Vagina (tissue), 2 donors: ENCODE data around the gene CAND1. TPM values are rescaled to one million over a fixed set of nuclear protein-coding genes. Genes with fewer than 3 reads are reported as not detected.

Experiments
- DNase-seq, 2 donors: peaks; one replicate each; pipeline ENCODE4 v3.0.0-alpha.2; 2017; ENCODE audit errors: extremely low spot score in 2 of 2
- H3K27ac ChIP-seq: fragments of 200-600 bp; sonication (generic); one replicate; pipeline ENCODE4 v1.5.1; 2019
- H3K27me3 ChIP-seq: fragments of 200-600 bp; sonication (generic); one replicate; pipeline ENCODE4 v1.5.1; 2019
- H3K36me3 ChIP-seq, 2 donors: fragments of 200-600 bp; sonication (generic); one replicate each; pipeline ENCODE4 v1.5.1; 2017 to 2019
- H3K4me1 ChIP-seq: fragments of 200-600 bp; sonication (generic); one replicate; pipeline ENCODE4 v1.5.1; 2019
- H3K4me3 ChIP-seq, 2 donors: fragments of 200-600 bp; sonication (generic); 1 replicate in 1 of 2; 2 replicates in 1 of 2; pipeline ENCODE4 v1.5.1; 2016 to 2019
- H3K9me3 ChIP-seq: fragments of 200-600 bp; sonication (generic); one replicate; pipeline ENCODE4 v1.5.1; 2019
- POLR2A ChIP-seq, 2 donors: fragments of 450-650 bp; IDR thresholded peaks; one replicate each; pipeline ENCODE4 v1.6.1; 2017; ENCODE audit warnings: antibody characterized with exemption in 2 of 2, mild to moderate bottlenecking in 2 of 2, moderate library complexity in 2 of 2
- POLR2AphosphoS5 ChIP-seq, 2 donors: sonication (generic); formaldehyde crosslinking; IDR thresholded peaks; one replicate each; pipeline ENCODE4 v1.9.0; 2017; ENCODE audit warnings: antibody characterized with exemption in 2 of 2, mild to moderate bottlenecking in 2 of 2, low read depth in 1 of 2; ENCODE audit not compliant: insufficient read depth in 1 of 2
- intact Hi-C: fragments of 100-400 bp; cut with DNase I; formaldehyde crosslinking; loops from one replicate; pipeline ENCODE4 v1.15.1; 2023
- total RNA-seq: library from RNA; depleted of rRNA; stranded (reverse); fragments of >200 nt; gene quantifications from one replicate; pipeline ENCODE4 v1.2.3, GENCODE V29; 2016
- TF ChIP-seq, protein P1 (sequence below), 3 experiments: fragments of 450-650 bp in 2 of 3; fragments of 200-600 bp in 1 of 3; sonication (generic) in 1 of 3; IDR thresholded peaks; one replicate each; pipeline ENCODE4 v1.5.1; 2017 to 2019; ENCODE audit warnings: antibody characterized with exemption in 3 of 3, mild to moderate bottlenecking in 2 of 3, moderate library complexity in 2 of 3

CAND1 gene
- total RNA-seq, 1 donor from 2014 or later = 68.0 TPM

- Histone ChIP-seq H3K4me1 (no peaks in the 10 kb centered on the region), H3K4me3 (no peak overlapping the region), H3K36me3 (no peaks in the 10 kb centered on the region), H3K9me3 (no peaks in the 10 kb centered on the region), H3K27me3 (no peaks in the 10 kb centered on the region), H3K27ac (no peak overlapping the region)
- DNase-seq = no peak
- intact Hi-C loops = no loop called here
- TF ChIP-seq POLR2AphosphoS5 (IDR thresholded peaks at IDR 0.05; ENCODE audit: insufficient read depth in 1 of 2, low read depth in 1 of 2) (no peak), POLR2A (IDR thresholded peaks at IDR 0.05) (no peak)
- TF ChIP-seq, protein P1, sequence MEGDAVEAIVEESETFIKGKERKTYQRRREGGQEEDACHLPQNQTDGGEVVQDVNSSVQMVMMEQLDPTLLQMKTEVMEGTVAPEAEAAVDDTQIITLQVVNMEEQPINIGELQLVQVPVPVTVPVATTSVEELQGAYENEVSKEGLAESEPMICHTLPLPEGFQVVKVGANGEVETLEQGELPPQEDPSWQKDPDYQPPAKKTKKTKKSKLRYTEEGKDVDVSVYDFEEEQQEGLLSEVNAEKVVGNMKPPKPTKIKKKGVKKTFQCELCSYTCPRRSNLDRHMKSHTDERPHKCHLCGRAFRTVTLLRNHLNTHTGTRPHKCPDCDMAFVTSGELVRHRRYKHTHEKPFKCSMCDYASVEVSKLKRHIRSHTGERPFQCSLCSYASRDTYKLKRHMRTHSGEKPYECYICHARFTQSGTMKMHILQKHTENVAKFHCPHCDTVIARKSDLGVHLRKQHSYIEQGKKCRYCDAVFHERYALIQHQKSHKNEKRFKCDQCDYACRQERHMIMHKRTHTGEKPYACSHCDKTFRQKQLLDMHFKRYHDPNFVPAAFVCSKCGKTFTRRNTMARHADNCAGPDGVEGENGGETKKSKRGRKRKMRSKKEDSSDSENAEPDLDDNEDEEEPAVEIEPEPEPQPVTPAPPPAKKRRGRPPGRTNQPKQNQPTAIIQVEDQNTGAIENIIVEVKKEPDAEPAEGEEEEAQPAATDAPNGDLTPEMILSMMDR (IDR thresholded peaks at IDR 0.05) = no peak
These were observed 53.8 kb downstream of the CAND1 start for GRCh38 chr12:67323007-67323406.

DNA sequence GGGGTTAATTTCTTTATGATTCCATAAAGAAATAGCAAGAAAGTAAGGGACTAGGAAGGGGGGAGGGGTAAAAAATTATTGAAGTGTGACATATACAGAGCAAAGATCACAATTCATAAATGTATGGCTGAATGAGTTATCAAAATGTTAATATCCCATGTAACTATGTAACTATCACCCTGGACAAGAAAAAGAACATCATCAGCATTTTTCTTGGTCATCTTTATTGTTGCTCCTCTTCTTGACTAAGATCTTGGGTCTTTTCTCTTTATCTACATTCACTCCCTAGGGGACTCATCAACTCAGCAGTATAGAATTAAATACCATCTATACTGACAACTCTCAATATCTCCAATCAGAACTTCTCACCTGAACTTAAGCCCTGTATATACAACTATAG is 57.5 kb downstream of the CAND1 start:
- DNase-seq = no peak
- Histone ChIP-seq H3K9me3 (no peaks in the 10 kb centered on the region), H3K27ac (no peak overlapping the region), H3K27me3 (no peaks in the 10 kb centered on the region), H3K4me1 (no peaks in the 10 kb centered on the region), H3K36me3 (no peaks in the 10 kb centered on the region), H3K4me3 (no peak overlapping the region)
- TF ChIP-seq POLR2A (IDR thresholded peaks at IDR 0.05) (no peak), POLR2AphosphoS5 (IDR thresholded peaks at IDR 0.05; ENCODE audit: insufficient read depth in 1 of 2, low read depth in 1 of 2) (no peak)
- TF ChIP-seq, protein P1 (IDR thresholded peaks at IDR 0.05) = no peak
- intact Hi-C loops = no loop called here

GRCh38 chr12:67327466-67327865 is 58.3 kb downstream of the CAND1 start:
- intact Hi-C loops = no loop called here
- no peaks in the 10 kb centered on the region for H3K9me3 ChIP-seq
- H3K4me3 ChIP-seq = no peak overlapping the region
- H3K36me3 ChIP-seq = no peaks in the 10 kb centered on the region
- TF ChIP-seq, protein P1 (IDR thresholded peaks at IDR 0.05) = no peak
- TF ChIP-seq POLR2A (IDR thresholded peaks at IDR 0.05) (no peak), POLR2AphosphoS5 (IDR thresholded peaks at IDR 0.05; ENCODE audit: insufficient read depth in 1 of 2, low read depth in 1 of 2) (no peak)
- no peak for DNase-seq
- H3K27me3 ChIP-seq = no peaks in the 10 kb centered on the region
- no peaks in the 10 kb centered on the region for H3K4me1 ChIP-seq
- no peak overlapping the region for H3K27ac ChIP-seq

- DNase-seq = no peak
- no peaks in the 10 kb centered on the region for H3K27me3 ChIP-seq
- no peaks in the 10 kb centered on the region for H3K36me3 ChIP-seq
- TF ChIP-seq, protein P1 (IDR thresholded peaks at IDR 0.05) = no peak
- TF ChIP-seq POLR2A (IDR thresholded peaks at IDR 0.05) (no peak), POLR2AphosphoS5 (IDR thresholded peaks at IDR 0.05; ENCODE audit: insufficient read depth in 1 of 2, low read depth in 1 of 2) (no peak)
- intact Hi-C loops = no loop called here
- H3K4me3 ChIP-seq = no peak overlapping the region
- no peaks in the 10 kb centered on the region for H3K4me1 ChIP-seq
- H3K9me3 ChIP-seq = no peaks in the 10 kb centered on the region
- no peak overlapping the region for H3K27ac ChIP-seq
These were observed 62.0 kb downstream of the CAND1 start for GRCh38 chr12:67331123-67331522.

DNA sequence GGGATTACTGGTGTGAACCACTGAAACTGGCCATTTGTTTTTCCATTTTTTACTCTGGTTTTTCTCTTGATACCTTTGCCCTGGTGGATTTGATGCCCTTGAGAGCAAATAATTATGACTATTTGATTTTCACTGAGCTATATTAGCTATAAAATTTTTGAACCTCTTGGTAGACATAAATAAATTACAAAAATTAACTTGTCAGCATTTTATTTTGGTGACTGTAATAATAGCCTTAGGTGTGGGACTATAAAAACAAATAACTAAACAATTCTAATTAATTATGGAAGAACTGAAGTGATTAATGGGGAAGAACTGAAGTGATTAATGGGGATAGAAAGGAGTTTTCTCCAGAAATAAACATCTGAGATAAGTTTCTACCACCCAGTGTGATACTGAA is 62.7 kb downstream of the CAND1 start:
- no peak for DNase-seq
- no peaks in the 10 kb centered on the region for H3K4me1 ChIP-seq
- intact Hi-C loops = no loop called here
- H3K4me3 ChIP-seq = no peak overlapping the region
- H3K27me3 ChIP-seq = no peaks in the 10 kb centered on the region
- H3K9me3 ChIP-seq = no peaks in the 10 kb centered on the region
- H3K27ac ChIP-seq = no peak overlapping the region
- no peaks in the 10 kb centered on the region for H3K36me3 ChIP-seq
- TF ChIP-seq, protein P1 (IDR thresholded peaks at IDR 0.05) = no peak
- no peak for TF ChIP-seq POLR2A (IDR thresholded peaks at IDR 0.05)
- no peak for TF ChIP-seq POLR2AphosphoS5 (IDR thresholded peaks at IDR 0.05; ENCODE audit: insufficient read depth in 1 of 2, low read depth in 1 of 2)
